ENCODE results near the gene TMEM30A.

Gene TMEM30A

GRCh38 chr6:75211920-75212590 is 72.5 kb downstream of the TMEM30A start:
- no peak for DNase-seq

- peak; percentile 47 for DNase-seq
Measured at GRCh38 chr6:75210885-75211739, 73.5 kb downstream of the TMEM30A start.

GRCh38 chr6:75209184-75209723 is 75.3 kb downstream of the TMEM30A start:
- no peak for DNase-seq

- DNase-seq = peak; percentile 70
Measured at GRCh38 chr6:75208298-75209183, 76.1 kb downstream of the TMEM30A start.

- no peak for DNase-seq
Measured at GRCh38 chr6:75206576-75207342, 77.8 kb downstream of the TMEM30A start.

- no peak for DNase-seq
Measured at GRCh38 chr6:75205776-75206575, 78.6 kb downstream of the TMEM30A start, which contains the start of gene COL12A1. COL12A1 (minus strand) TSS chr6:75206053; CDS start chr6:75202792, 3,261 bp downstream.

- DNase-seq = no peak
Measured at GRCh38 chr6:75204959-75205775, 79.4 kb downstream of the TMEM30A start.

- peak; percentile 66 for DNase-seq
Measured at GRCh38 chr6:75204217-75204958, 80.2 kb downstream of the TMEM30A start.

- DNase-seq = no peak
Measured at GRCh38 chr6:75203721-75204120, 80.9 kb downstream of the TMEM30A start.

All from NCI-H1092 (cell line).